ENCODE results near the gene HDAC4.

DNA sequence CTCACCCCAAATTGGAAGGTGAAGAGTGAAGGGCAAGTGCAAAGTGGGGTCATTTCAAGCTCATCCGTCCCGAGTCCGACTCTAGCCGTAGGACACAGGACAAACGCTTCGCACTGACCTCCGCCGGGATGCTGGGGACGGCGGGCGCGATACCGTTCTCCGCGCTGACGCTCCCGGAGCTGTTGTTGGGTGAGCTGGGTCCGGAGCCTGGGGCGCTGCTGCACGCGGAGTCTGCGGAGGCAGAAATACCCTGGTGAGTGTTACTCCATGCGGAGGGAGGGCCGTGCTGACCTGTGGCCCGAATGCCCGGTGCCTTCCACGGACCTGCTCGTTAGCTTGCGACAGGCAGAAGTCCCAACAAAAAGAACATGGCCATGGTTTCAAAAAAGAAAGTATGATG lies 261.3 kb downstream of the HDAC4 start:
- TF ChIP-seq TAF1 (IDR thresholded peaks at IDR 0.05; ENCODE audit: borderline replicate concordance, low read depth, low read length) = no peak
- no peak for TF ChIP-seq SP1 (IDR thresholded peaks at IDR 0.05; ENCODE audit: low read depth, low read length)
- no peak for TF ChIP-seq FOXM1 (IDR thresholded peaks at IDR 0.05; ENCODE audit: low read depth, low read length)
- no peak for TF ChIP-seq FOS (IDR thresholded peaks at IDR 0.05; ENCODE audit: borderline replicate concordance, extremely low read depth, insufficient read length)
- TF ChIP-seq NFIC (IDR thresholded peaks at IDR 0.05; ENCODE audit: low read depth, low read length) = no peak
- TF ChIP-seq POLR2AphosphoS5 (IDR thresholded peaks at IDR 0.05; ENCODE audit: low read length) = no peak
- TF ChIP-seq, protein P1, sequence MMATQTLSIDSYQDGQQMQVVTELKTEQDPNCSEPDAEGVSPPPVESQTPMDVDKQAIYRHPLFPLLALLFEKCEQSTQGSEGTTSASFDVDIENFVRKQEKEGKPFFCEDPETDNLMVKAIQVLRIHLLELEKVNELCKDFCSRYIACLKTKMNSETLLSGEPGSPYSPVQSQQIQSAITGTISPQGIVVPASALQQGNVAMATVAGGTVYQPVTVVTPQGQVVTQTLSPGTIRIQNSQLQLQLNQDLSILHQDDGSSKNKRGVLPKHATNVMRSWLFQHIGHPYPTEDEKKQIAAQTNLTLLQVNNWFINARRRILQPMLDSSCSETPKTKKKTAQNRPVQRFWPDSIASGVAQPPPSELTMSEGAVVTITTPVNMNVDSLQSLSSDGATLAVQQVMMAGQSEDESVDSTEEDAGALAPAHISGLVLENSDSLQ (IDR thresholded peaks at IDR 0.05) = no peak
- TF ChIP-seq BRCA1 (IDR thresholded peaks at IDR 0.05; ENCODE audit: low read depth, low read length) = no peak
- TF ChIP-seq RCOR1 (conservative IDR thresholded peaks at IDR 0.05; ENCODE audit: low read depth, low read length) = no peak
- TF ChIP-seq, protein P2, sequence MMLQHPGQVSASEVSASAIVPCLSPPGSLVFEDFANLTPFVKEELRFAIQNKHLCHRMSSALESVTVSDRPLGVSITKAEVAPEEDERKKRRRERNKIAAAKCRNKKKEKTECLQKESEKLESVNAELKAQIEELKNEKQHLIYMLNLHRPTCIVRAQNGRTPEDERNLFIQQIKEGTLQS (IDR thresholded peaks at IDR 0.05; ENCODE audit: borderline replicate concordance, extremely low read depth, low read depth, low read length) = no peak
- TF ChIP-seq POLR2A (IDR thresholded peaks at IDR 0.05; ENCODE audit: low read depth, low read length) = no peak
- TF ChIP-seq, protein P3, sequence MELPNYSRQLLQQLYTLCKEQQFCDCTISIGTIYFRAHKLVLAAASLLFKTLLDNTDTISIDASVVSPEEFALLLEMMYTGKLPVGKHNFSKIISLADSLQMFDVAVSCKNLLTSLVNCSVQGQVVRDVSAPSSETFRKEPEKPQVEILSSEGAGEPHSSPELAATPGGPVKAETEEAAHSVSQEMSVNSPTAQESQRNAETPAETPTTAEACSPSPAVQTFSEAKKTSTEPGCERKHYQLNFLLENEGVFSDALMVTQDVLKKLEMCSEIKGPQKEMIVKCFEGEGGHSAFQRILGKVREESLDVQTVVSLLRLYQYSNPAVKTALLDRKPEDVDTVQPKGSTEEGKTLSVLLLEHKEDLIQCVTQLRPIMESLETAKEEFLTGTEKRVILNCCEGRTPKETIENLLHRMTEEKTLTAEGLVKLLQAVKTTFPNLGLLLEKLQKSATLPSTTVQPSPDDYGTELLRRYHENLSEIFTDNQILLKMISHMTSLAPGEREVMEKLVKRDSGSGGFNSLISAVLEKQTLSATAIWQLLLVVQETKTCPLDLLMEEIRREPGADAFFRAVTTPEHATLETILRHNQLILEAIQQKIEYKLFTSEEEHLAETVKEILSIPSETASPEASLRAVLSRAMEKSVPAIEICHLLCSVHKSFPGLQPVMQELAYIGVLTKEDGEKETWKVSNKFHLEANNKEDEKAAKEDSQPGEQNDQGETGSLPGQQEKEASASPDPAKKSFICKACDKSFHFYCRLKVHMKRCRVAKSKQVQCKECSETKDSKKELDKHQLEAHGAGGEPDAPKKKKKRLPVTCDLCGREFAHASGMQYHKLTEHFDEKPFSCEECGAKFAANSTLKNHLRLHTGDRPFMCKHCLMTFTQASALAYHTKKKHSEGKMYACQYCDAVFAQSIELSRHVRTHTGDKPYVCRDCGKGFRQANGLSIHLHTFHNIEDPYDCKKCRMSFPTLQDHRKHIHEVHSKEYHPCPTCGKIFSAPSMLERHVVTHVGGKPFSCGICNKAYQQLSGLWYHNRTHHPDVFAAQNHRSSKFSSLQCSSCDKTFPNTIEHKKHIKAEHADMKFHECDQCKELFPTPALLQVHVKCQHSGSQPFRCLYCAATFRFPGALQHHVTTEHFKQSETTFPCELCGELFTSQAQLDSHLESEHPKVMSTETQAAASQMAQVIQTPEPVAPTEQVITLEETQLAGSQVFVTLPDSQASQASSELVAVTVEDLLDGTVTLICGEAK (IDR thresholded peaks at IDR 0.05; ENCODE audit: borderline replicate concordance) = no peak

Data from GM12878 (cell line).